Hematopoietic multipotent progenitor cell treated with erythropoietin and hydrocortisone succinate and interleukin-3 and kit ligand, for 6 days (in vitro differentiated cells): ENCODE results near the gene SHC2.

Experiments used
- DNase-seq: peaks from one replicate; pipeline ENCODE4 v3.0.0-alpha.2; 2015

The SHC2 gene

GRCh38 chr19:369256-369655 lies 91.6 kb downstream of the SHC2 start:
- no peak for DNase-seq

- DNase-seq, result no peak
These were observed 92.2 kb downstream of the SHC2 start for GRCh38 chr19:368630-369024.

- DNase-seq, result no peak
These were observed 92.7 kb downstream of the SHC2 start for GRCh38 chr19:367963-368629.

GRCh38 chr19:367561-367960 lies 93.3 kb downstream of the SHC2 start:
- no peak for DNase-seq

- DNase-seq, result no peak
These were observed 93.9 kb downstream of the SHC2 start for GRCh38 chr19:366951-367350.
